K562 (cell line): ENCODE results near the gene MEAF6. TPM values are rescaled to one million over a fixed set of nuclear protein-coding genes. Genes with fewer than 3 reads are reported as not detected.

Experiments
- ATAC-seq: fragments of 200-7000 bp; cut with Tn5 transposase; 3 replicates; pipeline ENCODE4 v1.9.1; 2020; ENCODE audit warnings: moderate library complexity
- BruUV-seq: library from RNA; stranded (reverse); fragments of 400-500 nt; replicated peaks from 2 replicates; lab custom pipeline; 2021; lab: Mats Ljungman, UMichigan
- CTCF ChIA-PET: fragments of 300-600 bp; formaldehyde crosslinking; extraction: SDS; loops from one replicate; lab custom pipeline; 2021; ENCODE audit warnings: low intra/inter-chr PET ratio; lab: Yijun Ruan, JAX
- POLR2A ChIA-PET: fragments of 300-600, 350-650 bp; sonication (Branson Sonifier 250); formaldehyde crosslinking; extraction: SDS; loops from one replicate; lab custom pipeline; 2021; ENCODE audit warnings: antibody characterized with exemption, inconsistent platforms; lab: Yijun Ruan, JAX
- DNase-seq, 4 experiments: peaks; one replicate each; pipeline versions ENCODE4 v3.0.0 to v3.0.0-alpha.2; 2011 to 2018; ENCODE audit warnings: low spot score in 3 of 4, mixed read lengths in 3 of 4; ENCODE audit errors: extremely low read depth in 1 of 4
- FAIRE-seq: peaks from 2 replicates; lab custom pipeline; 2011; peaks lifted over from hg19 to GRCh38; lab: Jason Lieb, UNC
- H2AFZ ChIP-seq: 2 replicates; pipeline ENCODE4 v1.6.0; 2011; ENCODE audit warnings: low read depth, low read length, control low read depth, inconsistent platforms
- H3K27ac ChIP-seq: fragments of 200-600 bp; 3 replicates; pipeline ENCODE4 v1.8.0; 2011; ENCODE audit warnings: low read depth, mild to moderate bottlenecking, control low read depth, inconsistent platforms, low read length, moderate library complexity, mixed read lengths; ENCODE audit errors: extremely low read depth
- H3K27me3 ChIP-seq, 2 experiments: fragments of 300-600 bp in 1 of 2; 2 replicates in 1 of 2; 3 replicates in 1 of 2; pipeline versions ENCODE4 v1.6.0 to v1.8.0; 2011; ENCODE audit warnings: inconsistent platforms in 2 of 2, low read length in 2 of 2, mild to moderate bottlenecking in 1 of 2, mixed read lengths in 1 of 2, moderate library complexity in 1 of 2; ENCODE audit not compliant: control insufficient read depth in 2 of 2, insufficient read depth in 2 of 2
- H3K36me3 ChIP-seq: fragments of 300-600 bp; 3 replicates; pipeline ENCODE4 v1.8.0; 2011; ENCODE audit warnings: mild to moderate bottlenecking, low read length, inconsistent platforms; ENCODE audit not compliant: control insufficient read depth, insufficient read depth
- H3K4me1 ChIP-seq, 2 experiments: fragments of 200-600 bp in 1 of 2; replicated peaks in 1 of 2; 2 replicates in 1 of 2; 3 replicates in 1 of 2; pipeline versions ENCODE4 v1.5.1 to v1.8.0; 2011; ENCODE audit warnings: inconsistent platforms in 2 of 2, low read length in 2 of 2, mild to moderate bottlenecking in 1 of 2, mixed read lengths in 1 of 2, moderate library complexity in 1 of 2; ENCODE audit not compliant: control insufficient read depth in 2 of 2, insufficient read depth in 2 of 2
- H3K4me2 ChIP-seq: 2 replicates; pipeline ENCODE4 v1.6.1; 2011; ENCODE audit warnings: low read length, control low read depth, inconsistent platforms, mixed read lengths; ENCODE audit not compliant: insufficient read depth
- H3K4me3 ChIP-seq: fragments of 200-600 bp; sonication (generic), shearing (Covaris generic); 2 replicates; pipeline ENCODE4 v1.5.1; 2016; ENCODE audit warnings: control low read depth, inconsistent platforms
- H3K79me2 ChIP-seq: fragments of 200-600 bp; 3 replicates; pipeline ENCODE4 v1.8.0; 2011; ENCODE audit warnings: low read length, inconsistent platforms; ENCODE audit not compliant: control insufficient read depth, insufficient read depth
- H3K9ac ChIP-seq, 2 experiments: 2 replicates each; pipeline versions ENCODE4 v1.6.0 to v1.6.1; 2011; ENCODE audit warnings: low read depth in 2 of 2, low read length in 2 of 2, control low read depth in 1 of 2, inconsistent platforms in 1 of 2, mild to moderate bottlenecking in 1 of 2, mixed read lengths in 1 of 2; ENCODE audit not compliant: insufficient read depth in 1 of 2
- H3K9me1 ChIP-seq: one replicate; pipeline ENCODE4 v1.6.0; 2011; ENCODE audit warnings: inconsistent platforms, mild to moderate bottlenecking, low read length, moderate library complexity; ENCODE audit not compliant: control insufficient read depth, insufficient read depth
- H3K9me3 ChIP-seq: replicated peaks from 2 replicates; pipeline ENCODE4 v1.5.1; 2011; ENCODE audit warnings: low read depth, low read length, inconsistent platforms; ENCODE audit not compliant: control insufficient read depth, insufficient read depth
- H4K20me1 ChIP-seq: replicated peaks from 2 replicates; pipeline ENCODE4 v1.6.1; 2011; ENCODE audit warnings: low read length, inconsistent platforms, mixed read lengths; ENCODE audit not compliant: control insufficient read depth, insufficient read depth
- C11orf30 ChIP-seq: fragments of 450-650 bp; IDR thresholded peaks from 2 replicates; pipeline ENCODE4 v1.6.1; 2016; ENCODE audit warnings: low read depth, mild to moderate bottlenecking
- CREB1 ChIP-seq, 2 experiments: sonication (generic) in 1 of 2; formaldehyde crosslinking in 1 of 2; IDR thresholded peaks; 2 replicates each; pipeline versions ENCODE4 v1.6.1 to v1.8.0; 2012 to 2022; ENCODE audit warnings: inconsistent platforms in 1 of 2, mild to moderate bottlenecking in 1 of 2, missing genetic modification reagents in 1 of 2, moderate library complexity in 1 of 2
- HDAC2 ChIP-seq: fragments of 450-650 bp; IDR thresholded peaks from 2 replicates; pipeline ENCODE4 v1.6.1; 2016; ENCODE audit warnings: mild to moderate bottlenecking
- HNRNPLL ChIP-seq: fragments of 200-400 bp; formaldehyde crosslinking; IDR thresholded peaks from 2 replicates; pipeline ENCODE4 v1.6.1; 2017; ENCODE audit warnings: low read length, low read depth, mild to moderate bottlenecking; ENCODE audit not compliant: poor library complexity, severe bottlenecking
- KDM2B ChIP-seq: fragments of 250-450 bp; sonication (Bioruptor Pico); IDR thresholded peaks from 2 replicates; pipeline ENCODE4 v1.8.0; 2021; ENCODE audit warnings: mild to moderate bottlenecking, moderate library complexity
- MTA3 ChIP-seq: fragments of 450-650 bp; formaldehyde crosslinking; IDR thresholded peaks from 2 replicates; pipeline ENCODE4 v1.6.1; 2017; ENCODE audit warnings: mild to moderate bottlenecking, borderline replicate concordance
- NELFE ChIP-seq: IDR thresholded peaks from 2 replicates; pipeline ENCODE4 v1.6.1; 2011; ENCODE audit warnings: mild to moderate bottlenecking; ENCODE audit not compliant: insufficient read depth, insufficient read length
- ZNF133 ChIP-seq: fragments of 250-450 bp; sonication (Bioruptor Pico); IDR thresholded peaks from 2 replicates; pipeline ENCODE4 v1.4.0; 2020; ENCODE audit warnings: mild to moderate bottlenecking
- ZNF408 ChIP-seq: fragments of 250-450 bp; sonication (Bioruptor Pico); IDR thresholded peaks from 2 replicates; pipeline ENCODE4 v1.4.0; 2020; ENCODE audit warnings: low read depth, mild to moderate bottlenecking, moderate library complexity
- WGBS: fragments of 100-300 bp; shearing (Covaris generic); methylation state at CpG from one replicate; pipeline ENCODE4 v1.1.6; 2016; ENCODE audit warnings: low coverage, mixed read lengths; ENCODE audit not compliant: insufficient coverage; ENCODE audit errors: missing lambda C conversion rate; 5-methylcytosine and 5-hydroxymethylcytosine counted together
- in situ Hi-C: fragments of 300-500 bp; cut with MboI; formaldehyde crosslinking; loops from 4 replicates; pipeline ENCODE4 v1.15.0; 2018; ENCODE audit warnings: inconsistent platforms, mixed read lengths
- intact Hi-C: fragments of 100-400 bp; cut with micrococcal nuclease; formaldehyde crosslinking; loops from 2 replicates; pipeline ENCODE4 v1.14.2; 2022
- polyA plus RNA-seq, 8 experiments: library from polyadenylated mRNA; depleted of rRNA in 4 of 8; stranded (reverse) in 5 of 8; unstranded in 3 of 8; fragments of >200 nt; fragmentation: Nextera tagmentation in 2 of 8; fragmentation: Illumina TruSeq in 1 of 8; extraction: Ambion mirVana in 2 of 8; extraction: Trizol in 1 of 8; gene quantifications; 2 replicates each; pipeline versions ENCODE4 v1.2.1 to v1.2.3, GENCODE V29; 2011 to 2014; ENCODE audit warnings: inconsistent platforms in 1 of 8, missing spikeins in 1 of 8
- total RNA-seq, 7 experiments: library from RNA; depleted of rRNA in 6 of 7; stranded (reverse); fragments of >200 nt in 6 of 7; fragmentation: Illumina TruSeq in 2 of 7; extraction: Trizol in 2 of 7; gene quantifications; 2 replicates each; pipeline versions ENCODE4 v1.2.1 to v1.2.3, GENCODE V29; 2011 to 2021; ENCODE audit warnings: low replicate concordance in 1 of 7
- TF ChIP-seq, protein P1 (sequence below), 2 experiments: fragments of 450-650 bp; IDR thresholded peaks; 2 replicates each; pipeline ENCODE4 v1.6.1; 2016; ENCODE audit warnings: mild to moderate bottlenecking in 2 of 2, borderline replicate concordance in 1 of 2, low read depth in 1 of 2, moderate library complexity in 1 of 2
- TF ChIP-seq, protein P2 (sequence below): sonication (generic); formaldehyde crosslinking; IDR thresholded peaks from 2 replicates; pipeline ENCODE4 v1.9.0; 2022; ENCODE audit warnings: mild to moderate bottlenecking, missing genetic modification reagents
- TF ChIP-seq, protein P3 (sequence below): sonication (generic); formaldehyde crosslinking; IDR thresholded peaks from 2 replicates; pipeline ENCODE4 v1.5.0; 2020; ENCODE audit warnings: missing genetic modification reagents

Gene MEAF6
- total and polyA plus RNA-seq, 9 of the 15 experiments (the other 6 are each of a cell fraction or from before 2014, with no cell fraction given): 55.0 to 151 (median 92.3) TPM

DNA sequence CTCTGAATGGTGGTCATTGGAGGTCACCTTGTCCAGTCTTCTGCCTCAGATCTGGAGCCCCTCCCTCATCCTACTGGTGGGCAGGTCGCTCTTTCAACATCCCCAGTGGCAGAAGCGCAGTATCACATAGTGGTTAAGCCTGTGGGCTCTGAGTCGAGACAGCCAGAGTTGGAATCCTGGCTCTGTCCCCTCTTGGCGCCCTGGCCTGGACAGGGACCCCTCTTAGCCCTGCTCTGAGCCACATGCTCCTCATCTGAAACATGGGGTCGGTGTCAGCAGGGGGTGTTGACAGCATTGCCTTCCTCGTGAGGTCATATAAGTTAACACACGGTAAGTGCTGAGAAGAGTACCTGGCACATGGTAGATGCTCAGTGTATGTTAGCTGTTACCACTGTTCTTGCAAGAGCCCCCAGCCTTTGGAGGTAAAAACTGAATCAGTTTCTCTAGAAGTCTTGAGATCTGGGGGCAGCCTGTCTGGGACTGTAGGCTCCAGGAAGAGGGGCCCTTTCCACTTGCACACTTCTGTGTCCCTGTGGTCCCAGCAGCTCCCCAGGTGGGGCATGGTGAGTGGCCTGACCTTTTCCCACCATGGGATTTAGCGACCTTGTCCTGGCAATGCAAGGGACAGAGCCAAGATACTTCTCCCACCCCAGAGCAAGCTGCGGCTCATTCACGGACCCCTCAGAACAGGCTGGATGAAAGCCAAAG, 33.8 kb downstream of the MEAF6 start:
- H3K27ac ChIP-seq: 0 out of 3 replicates have a peak overlapping the region, but pooled peaks have one; percentile 17
- WGBS: 83% methylated on average over 9 of the region's 10 CpGs
- FAIRE-seq (no peak), DNase-seq (no peak), ATAC-seq (no peak)
- H3K79me2 ChIP-seq: peaks cover 46% of the 10 kb centered on the region
- H3K9me3 ChIP-seq: no peaks in the 10 kb centered on the region
- peaks cover 44 to 64% of the 10 kb centered on the region in 2 experiments for H3K4me1 ChIP-seq
- intact Hi-C loops: no loop called here
- H4K20me1 ChIP-seq: peaks cover 39% of the 10 kb centered on the region
- H3K4me2 ChIP-seq: no peak overlapping the region
- no peak overlapping the region for H3K4me3 ChIP-seq
- H3K9ac ChIP-seq: peak overlapping the region in 1 of 2 experiments; percentile 86; a peak in 1 of 4 replicates
- H2AFZ ChIP-seq: no peak overlapping the region
- ChIA-PET POLR2A (interaction anchor here (0.7 kb wide), 1 partner anchor 210 kb away, joined by 3 read pairs; a partner anchor contains a TSS), CTCF (interaction anchor here (0.5 kb wide), 1 partner anchor 89 kb away, joined by 3 read pairs; no protein-coding TSS in a partner anchor)
- peaks cover 7% of the 10 kb centered on the region for H3K9me1 ChIP-seq
- BruUV-seq: no TSS peak
- H3K36me3 ChIP-seq: peaks cover 87% of the 10 kb centered on the region
- no peaks in the 10 kb centered on the region for H3K27me3 ChIP-seq
- in situ Hi-C loops: no loop called here
- TF ChIP-seq HNRNPLL (no peak), ZNF408 (CRISPR knock-in tag) (no peak), C11orf30 (no peak), MTA3 (no peak), ZNF133 (CRISPR knock-in tag) (no peak), NELFE (no peak), KDM2B (CRISPR knock-in tag) (no peak), HDAC2 (no peak), CREB1 (IDR thresholded peaks at IDR 0.05) (0 out of 2 replicates have a peak, but pooled peaks have one; percentile 7), CREB1 (CRISPR knock-in tag; IDR thresholded peaks at IDR 0.05) (no peak)
- TF ChIP-seq, protein P1, sequence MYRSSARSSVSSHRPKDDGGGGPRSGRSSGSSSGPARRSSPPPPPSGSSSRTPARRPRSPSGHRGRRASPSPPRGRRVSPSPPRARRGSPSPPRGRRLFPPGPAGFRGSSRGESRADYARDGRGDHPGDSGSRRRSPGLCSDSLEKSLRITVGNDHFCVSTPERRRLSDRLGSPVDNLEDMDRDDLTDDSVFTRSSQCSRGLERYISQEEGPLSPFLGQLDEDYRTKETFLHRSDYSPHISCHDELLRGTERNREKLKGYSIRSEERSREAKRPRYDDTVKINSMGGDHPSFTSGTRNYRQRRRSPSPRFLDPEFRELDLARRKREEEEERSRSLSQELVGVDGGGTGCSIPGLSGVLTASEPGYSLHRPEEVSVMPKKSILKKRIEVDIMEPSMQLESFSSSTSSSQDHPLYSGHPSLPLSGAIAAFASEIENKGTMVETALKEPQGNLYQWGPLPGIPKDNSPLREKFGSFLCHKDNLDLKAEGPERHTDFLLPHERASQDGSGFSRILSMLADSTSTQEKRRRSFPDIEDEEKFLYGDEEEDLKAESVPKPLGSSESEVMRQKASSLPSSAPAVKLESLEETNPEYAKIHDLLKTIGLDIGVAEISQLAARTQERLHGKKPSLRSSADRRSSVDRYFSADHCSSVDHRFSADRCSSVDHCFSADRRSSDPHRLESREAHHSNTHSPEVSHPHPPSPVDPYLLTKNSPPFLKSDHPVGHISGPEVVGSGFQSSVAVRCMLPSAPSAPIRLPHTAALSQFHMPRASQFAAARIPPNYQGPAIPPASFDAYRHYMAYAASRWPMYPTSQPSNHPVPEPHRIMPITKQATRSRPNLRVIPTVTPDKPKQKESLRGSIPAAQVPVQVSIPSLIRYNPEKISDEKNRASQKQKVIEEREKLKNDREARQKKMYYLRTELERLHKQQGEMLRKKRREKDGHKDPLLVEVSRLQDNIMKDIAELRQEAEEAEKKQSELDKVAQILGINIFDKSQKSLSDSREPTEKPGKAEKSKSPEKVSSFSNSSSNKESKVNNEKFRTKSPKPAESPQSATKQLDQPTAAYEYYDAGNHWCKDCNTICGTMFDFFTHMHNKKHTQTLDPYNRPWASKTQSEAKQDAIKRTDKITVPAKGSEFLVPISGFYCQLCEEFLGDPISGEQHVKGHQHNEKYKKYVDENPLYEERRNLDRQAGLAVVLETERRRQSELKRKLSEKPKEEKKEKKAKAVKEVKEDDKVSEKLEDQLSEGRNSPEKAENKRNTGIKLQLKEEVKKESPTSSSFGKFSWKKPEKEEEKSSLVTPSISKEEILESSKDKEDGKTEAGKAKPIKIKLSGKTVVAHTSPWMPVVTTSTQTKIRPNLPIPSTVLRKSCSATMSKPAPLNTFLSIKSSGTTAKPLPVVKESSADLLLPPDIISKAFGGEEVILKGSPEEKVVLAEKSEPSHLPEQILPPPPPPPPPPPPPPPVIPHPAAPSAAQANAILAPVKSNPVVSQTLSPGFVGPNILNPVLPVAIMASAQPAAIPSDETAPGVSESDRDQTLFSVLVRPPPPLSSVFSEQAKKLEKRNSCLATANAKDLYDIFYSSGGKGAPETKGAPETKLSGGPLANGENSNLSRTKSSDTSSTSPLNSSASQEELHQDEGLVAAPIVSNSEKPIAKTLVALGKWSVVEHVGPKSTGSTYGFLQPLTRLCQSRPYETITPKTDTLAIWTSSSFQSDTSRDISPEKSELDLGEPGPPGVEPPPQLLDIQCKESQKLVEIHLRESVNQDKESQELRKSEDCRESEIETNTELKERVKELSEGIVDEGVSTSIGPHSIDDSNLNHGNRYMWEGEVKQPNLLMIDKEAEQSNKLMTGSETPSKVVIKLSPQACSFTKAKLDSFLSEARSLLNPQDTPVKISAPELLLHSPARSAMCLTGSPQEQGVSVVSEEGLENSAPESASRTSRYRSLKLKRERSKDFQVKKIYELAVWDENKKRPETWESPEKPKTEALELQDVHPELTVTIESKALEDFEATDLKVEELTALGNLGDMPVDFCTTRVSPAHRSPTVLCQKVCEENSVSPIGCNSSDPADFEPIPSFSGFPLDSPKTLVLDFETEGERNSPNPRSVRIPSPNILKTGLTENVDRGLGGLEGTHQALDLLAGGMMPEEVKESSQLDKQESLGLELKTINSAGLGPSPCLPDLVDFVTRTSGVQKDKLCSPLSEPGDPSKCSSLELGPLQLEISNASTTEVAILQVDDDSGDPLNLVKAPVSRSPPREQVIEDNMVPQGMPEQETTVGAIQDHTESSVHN (IDR thresholded peaks at IDR 0.05; ENCODE audit: borderline replicate concordance in 1 of 2, low read depth in 1 of 2): no peak
- TF ChIP-seq, protein P2, sequence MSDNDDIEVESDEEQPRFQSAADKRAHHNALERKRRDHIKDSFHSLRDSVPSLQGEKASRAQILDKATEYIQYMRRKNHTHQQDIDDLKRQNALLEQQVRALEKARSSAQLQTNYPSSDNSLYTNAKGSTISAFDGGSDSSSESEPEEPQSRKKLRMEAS (CRISPR knock-in tag): peak; percentile 26; the same call in 1 of the 2 replicates
- TF ChIP-seq, protein P3, sequence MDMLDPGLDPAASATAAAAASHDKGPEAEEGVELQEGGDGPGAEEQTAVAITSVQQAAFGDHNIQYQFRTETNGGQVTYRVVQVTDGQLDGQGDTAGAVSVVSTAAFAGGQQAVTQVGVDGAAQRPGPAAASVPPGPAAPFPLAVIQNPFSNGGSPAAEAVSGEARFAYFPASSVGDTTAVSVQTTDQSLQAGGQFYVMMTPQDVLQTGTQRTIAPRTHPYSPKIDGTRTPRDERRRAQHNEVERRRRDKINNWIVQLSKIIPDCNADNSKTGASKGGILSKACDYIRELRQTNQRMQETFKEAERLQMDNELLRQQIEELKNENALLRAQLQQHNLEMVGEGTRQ (CRISPR knock-in tag): no peak
